ENCODE data around the gene COL5A2.

COL5A2 gene

GRCh38 chr2:188983427-188984064 lies 196.0 kb downstream of the COL5A2 start:
- no peak for DNase-seq
